ENCODE results near the gene H2AZ2.

The H2AZ2 gene

DNA sequence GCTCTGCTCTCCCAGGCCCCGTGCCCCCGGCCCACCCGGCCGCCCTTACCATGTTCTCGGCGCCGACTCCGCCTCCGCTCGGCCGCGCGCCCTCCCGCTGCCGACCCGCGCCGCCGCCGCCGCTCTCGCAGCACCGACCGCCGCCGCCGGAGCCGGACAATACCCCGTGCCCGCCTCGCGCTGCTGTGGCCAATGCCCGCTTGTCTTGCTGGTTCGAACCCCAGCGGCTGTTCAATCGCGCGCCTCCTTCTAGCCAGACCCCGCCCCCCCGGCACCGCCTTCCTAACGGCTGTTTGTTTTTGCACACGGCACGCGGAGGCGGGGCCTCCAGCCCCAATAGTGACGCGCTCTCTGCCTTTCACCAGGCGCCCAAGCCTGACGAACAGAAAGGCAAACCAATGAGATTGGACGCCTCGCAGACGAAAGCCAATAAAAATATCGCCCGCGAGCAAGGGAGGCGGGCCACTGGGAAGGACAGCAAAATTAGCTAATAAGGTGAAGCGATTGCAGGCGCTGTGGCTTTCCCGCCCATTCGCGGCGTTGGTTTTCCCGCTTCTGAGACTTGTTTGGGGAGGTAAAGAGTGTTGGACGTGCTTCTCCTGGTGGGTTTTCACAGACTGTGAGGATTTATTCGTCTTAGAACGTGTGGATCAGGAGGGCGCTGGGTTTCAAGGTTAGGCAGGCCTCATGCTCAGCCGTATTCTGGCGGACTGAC is at the start of gene H2AZ2:
TSS of gene H2AZ2 (minus strand) at position 168 of the 715 bp plus-strand sequence. CDS start at position 52, 116 bp downstream.
- in situ Hi-C loops (cut with MboI; ENCODE audit: low sequenced_read_pairs) = no loop called here

DNA sequence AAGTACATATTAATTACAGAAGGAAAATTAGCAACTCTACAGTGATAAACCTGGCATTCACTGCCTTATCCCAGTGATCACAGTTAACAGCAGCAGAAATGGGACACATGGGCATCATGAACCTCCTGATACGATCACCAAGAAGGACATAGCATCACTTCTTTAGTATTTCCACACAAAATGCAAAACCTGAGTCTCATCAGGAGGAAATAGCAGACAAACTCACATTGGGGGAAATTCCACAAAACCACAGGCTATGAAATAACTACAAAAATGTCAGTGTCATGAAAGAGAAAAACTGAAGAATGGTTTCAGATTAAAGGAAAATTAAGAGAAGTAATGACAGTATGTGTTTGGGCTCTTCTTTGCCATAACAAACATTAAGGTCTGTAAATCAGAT is 49.4 kb upstream of the H2AZ2 start:
- in situ Hi-C loops (cut with MboI; ENCODE audit: low sequenced_read_pairs) = no loop called here

DNA sequence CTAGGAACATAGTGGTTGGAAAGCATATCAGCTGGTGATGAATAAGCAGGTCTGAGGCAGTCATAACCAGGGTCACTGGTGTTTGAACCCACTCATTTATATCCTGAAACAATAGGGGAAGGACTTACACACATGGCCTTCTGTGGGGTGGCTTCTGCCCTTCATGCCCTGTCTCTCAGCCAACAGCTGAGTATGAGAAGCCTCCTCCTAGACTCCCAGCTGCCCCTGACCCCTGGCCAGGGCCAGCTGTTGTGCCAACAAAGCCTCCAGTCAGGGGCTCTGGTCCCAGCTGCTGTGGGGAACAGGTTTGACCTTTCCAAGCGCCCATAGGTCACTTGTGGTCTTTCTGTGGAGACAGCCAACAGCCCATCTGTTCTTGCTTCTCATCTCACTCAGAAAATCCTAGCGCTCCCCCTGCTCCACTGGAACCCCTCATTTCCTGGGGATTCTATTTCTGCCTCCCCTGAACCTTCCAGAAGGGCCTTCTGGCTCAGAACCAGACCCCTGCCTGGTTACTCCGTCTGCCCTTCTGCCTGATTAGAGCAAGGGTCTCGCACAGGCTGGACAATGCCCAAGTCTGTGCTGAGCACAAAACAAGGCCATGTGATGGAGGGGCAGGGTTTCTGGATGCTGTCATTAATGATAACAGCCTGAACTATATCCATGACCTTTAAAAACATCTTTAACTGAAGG is 47.1 kb upstream of the H2AZ2 start:
- in situ Hi-C loops (cut with MboI; ENCODE audit: low sequenced_read_pairs) = no loop called here

DNA sequence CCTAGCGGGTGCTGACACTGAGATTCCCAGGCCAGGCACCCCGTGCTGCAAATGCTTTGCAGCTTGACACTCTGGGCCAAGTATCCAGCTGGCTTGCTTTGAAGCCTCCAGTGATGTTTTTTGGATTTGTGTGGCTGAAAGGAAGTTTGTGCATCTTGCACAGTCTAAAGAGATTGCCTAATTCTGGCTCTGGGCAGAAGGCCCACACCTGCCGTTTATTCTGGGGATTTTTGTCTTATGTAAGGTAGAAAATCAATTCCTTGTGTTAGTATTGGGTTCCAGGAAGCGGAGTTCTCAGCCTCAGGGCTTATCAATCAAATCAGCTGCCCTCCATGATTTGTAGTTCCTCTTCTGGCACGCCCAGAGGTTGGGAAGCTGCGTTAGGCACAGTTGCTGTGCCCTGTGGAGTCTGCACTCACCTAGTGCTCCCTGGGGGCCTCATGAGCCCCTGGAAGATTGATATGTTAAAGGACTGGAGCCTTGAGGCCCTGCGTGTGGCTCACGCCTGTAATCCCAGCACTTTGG is 45.9 kb upstream of the H2AZ2 start:
- in situ Hi-C loops (cut with MboI; ENCODE audit: low sequenced_read_pairs) = no loop called here

DNA sequence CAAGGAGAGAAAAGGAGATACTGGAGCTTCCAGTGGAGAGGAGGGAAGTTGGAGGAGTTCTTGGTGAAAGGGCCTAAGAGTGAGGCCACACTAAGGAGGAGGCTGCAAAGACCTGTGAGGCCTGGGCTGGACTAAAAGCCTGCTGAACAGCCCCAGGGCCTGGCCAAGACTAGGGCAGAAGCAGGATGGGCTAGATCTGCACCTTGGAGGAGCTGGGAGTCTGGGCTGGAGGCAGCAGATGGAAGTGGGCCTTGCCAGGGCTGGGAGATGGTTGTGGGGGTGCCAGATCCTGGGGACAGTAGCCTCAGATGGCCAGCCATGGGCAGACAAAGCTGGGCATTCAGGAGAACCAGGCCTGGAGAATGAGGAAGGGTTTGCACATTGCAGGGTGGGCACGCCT is 43.9 kb upstream of the H2AZ2 start:
- in situ Hi-C loops (cut with MboI; ENCODE audit: low sequenced_read_pairs) = no loop called here

DNA sequence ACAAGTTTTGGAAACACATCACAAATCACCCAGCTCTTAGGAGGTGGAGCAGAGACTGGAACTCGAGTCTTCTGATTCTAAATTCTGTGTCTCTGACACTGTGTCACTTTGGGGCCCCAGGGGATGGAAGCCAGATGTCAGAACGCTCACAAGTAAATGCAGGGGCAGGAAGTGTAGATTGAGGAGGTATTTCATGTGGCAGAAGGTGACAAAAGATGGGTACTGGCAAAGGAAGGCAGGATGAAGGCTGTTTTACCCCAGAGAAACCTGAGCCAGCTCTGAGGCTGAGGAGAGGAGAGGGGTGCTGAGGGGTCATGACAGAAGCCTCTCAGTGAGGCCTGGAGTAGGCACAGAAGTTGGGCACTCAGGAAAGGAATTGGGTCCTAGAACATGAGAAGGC is 43.5 kb upstream of the H2AZ2 start:
- in situ Hi-C loops (cut with MboI; ENCODE audit: low sequenced_read_pairs) = no loop called here

DNA sequence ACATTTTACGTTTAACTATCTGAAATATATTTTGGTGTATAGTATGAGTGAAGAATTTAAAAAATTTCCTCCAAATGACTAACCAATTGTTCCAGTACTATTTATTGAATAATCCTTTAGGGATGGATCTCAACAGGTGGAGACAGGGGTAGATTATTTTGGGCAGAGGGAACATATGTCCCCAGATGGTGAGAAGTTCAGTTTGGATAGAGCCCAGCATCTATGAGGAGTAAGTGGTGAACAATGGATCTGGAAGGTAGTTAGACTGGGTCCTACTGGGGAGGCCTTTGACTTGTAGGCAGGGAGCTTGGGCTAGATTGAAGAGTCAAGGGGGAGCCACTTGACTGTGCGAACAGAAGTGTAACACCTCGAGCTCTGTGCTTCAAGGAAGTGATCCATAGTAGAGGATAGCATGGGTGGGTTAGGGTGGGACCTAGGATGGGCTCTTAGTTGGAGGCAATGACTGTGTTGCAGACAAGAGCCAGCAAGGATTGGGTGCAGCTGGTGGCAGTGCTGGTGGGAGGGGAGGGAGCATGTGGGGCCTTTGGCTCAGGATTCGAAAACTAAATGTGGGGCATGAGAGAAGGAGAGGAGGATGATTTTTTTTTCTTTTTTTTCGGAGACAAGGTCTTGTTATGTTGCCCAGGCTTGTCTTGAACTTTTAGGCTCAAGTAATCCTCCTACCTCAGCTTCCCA is 41.3 kb upstream of the H2AZ2 start:
- in situ Hi-C loops (cut with MboI; ENCODE audit: low sequenced_read_pairs) = no loop called here

DNA sequence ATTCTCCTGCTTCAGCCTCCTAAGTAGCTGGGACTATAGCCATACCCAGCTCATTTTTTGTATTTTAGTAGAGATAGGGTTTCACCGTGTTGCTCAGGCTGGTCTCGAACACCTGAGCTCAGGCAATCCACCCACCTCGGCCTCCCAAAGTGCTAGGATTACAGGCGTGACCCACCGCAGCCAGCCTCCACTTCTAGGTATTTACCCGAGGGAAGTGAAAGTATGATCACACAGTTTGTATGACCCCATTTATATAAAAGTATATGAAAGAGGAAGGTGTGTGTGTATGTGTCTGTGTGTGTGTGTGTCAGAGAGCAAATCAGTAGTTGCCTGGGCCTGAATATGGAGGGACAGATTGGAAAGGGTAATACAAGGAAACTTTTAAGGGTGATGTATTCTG is 39.4 kb upstream of the H2AZ2 start:
- in situ Hi-C loops (cut with MboI; ENCODE audit: low sequenced_read_pairs) = no loop called here

DNA sequence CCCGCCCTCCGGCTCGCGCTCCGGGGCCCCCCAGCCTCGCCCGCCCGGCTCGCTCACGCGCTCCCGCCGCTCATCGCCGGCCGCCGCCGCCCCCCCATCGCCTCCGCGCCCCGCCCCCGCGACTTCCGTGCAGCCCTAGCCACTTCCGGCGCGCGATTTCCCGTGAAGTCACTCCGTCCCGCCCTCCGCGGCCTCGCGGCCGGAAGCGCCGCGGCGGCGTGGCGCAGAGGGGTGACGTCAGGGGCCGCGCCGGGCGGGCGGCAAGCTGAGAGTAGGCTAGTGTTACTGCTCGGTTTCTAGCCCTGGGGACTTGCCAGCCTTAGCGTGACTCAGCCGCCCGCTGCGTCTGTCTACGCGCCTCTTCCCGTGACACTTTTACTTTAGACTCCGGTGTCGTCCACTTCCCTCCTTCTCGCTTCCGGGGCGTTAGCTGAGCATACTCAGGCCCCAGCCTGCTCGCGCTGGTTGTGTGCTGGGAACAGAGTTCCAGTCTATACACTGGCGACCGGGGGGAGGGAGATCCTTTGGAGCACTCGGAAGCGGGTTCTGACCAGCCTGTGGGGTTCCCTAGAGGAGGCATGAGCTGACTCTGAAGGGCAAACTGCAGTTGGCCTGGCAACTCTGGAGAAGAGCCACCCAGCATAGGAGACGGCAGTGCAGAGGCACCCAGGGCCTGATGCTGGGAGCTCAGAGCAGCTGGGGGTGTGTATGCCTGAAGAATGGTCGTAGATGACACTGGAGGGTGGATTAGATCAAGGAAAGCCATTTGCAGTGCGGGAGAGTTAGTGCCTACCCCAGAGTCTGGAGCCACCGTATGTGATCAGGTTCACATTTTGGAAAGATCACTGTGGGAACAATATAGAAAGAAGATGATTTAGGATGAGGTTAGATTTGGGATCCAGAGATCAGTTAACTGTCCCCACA is 37.8 kb upstream of the H2AZ2 start, which contains the start of gene PURB:
TSS of gene PURB (minus strand) at position 137 of the 924 bp plus-strand sequence. CDS start 182 bp downstream, outside the sequence.
- in situ Hi-C loops (cut with MboI; ENCODE audit: low sequenced_read_pairs) = no loop called here

DNA sequence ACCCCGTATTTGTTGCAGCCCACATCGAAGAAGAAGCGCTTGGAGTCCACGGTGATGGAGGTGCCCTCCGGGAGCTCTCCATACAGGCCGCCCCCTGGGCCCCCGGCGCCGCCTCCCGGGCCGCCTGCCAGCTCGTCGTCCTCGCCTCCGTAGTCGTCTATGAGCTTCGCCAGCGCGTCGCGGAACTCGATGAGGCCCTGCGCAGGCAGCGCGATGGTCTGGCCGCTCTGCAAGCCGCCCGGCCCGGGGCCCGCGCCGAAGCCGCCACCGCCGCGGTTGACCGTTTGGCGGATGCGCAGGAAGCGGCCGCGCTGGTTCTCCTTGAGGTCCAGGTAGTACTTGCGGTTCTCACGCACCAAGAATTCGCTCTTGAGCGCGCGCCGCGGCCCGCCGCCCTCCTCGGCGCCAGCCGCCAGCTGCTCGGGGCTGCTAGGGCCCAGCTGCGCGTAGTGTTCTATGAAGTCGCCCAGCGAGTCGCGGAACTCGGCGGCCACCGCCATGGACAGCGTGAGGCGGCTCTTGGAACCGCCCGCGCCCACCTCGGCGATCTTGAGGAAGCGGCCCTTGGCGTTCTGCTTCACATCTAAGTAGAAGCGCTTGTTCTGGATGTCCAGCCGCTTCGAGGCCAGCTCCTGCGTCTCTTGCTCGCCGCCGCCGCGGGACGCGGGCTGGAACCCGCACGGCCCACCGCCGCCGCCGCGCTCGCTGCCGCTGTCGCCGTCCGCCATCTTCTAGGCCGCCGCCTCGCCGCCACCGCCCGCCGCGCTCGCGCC is 36.9 kb upstream of the H2AZ2 start:
- in situ Hi-C loops (cut with MboI; ENCODE audit: low sequenced_read_pairs) = no loop called here

DNA sequence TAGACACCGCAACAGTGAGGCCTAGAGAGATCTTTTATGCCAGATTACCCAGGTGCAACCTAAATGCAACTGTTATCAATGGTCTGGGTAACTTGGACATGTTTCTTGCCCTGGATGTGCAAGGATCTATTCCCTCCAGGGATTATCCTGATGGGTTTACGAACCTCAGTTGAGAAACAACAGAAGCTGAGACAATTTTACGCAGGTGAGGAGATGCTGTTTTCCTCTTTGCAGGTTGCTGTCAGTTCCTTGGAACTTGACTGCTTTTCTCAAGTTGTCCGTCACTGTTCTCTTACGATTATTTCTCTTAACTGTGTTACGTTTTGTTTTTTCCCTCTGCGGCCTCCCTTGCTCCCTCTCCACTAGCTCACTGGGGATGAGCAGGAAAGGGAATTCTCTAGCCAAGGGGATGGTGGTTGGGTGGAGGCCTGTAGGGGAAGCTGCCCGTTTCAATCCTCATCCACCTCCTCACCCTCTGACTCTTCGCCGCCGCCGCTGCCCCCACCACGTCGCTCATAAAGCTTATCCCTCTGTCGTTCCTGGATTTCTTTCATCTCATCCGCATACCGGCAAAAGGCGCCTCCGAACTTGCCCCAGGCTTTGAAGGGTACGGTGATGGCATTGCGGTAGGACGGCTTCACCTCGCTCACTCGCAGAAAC is 36.2 kb upstream of the H2AZ2 start:
- in situ Hi-C loops (cut with MboI; ENCODE audit: low sequenced_read_pairs) = no loop called here

DNA sequence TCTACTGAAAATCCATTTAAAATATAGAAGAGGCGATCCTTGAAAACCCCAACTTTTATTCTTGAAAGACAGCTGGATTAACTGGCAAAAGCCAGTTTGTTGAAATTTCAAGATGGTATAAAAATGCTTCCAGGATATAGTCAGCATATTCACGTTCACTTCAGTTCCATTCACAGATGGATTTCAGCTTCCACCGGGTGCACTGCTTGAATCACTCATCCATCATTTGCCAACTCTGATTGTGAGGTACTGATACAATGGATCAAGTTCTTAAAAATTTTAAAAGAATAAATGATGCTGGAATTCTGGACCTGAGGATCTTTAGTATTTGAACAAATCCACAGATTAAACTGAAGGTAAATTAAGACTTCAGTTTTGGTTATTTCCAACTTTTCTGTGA is 35.0 kb upstream of the H2AZ2 start:
- in situ Hi-C loops (cut with MboI; ENCODE audit: low sequenced_read_pairs) = no loop called here

DNA sequence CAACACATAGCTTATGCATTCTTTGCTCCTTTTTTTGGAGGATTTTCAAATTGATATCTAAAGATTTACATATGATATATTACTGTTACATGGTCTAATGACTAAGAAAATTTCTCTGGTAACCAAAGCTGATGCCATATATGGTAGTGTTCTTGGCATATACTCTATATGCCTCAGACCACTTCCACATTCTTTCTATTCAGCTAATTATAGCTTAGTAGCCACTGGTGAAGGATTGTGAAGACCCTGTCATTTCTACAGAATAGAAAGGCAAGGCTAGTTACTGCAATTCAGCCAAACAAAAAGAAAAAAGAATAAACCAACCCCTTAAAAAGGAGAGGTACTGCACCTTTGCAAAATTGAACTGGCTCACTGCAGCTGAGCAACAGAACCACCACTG is 33.7 kb upstream of the H2AZ2 start:
- in situ Hi-C loops (cut with MboI; ENCODE audit: low sequenced_read_pairs) = no loop called here

DNA sequence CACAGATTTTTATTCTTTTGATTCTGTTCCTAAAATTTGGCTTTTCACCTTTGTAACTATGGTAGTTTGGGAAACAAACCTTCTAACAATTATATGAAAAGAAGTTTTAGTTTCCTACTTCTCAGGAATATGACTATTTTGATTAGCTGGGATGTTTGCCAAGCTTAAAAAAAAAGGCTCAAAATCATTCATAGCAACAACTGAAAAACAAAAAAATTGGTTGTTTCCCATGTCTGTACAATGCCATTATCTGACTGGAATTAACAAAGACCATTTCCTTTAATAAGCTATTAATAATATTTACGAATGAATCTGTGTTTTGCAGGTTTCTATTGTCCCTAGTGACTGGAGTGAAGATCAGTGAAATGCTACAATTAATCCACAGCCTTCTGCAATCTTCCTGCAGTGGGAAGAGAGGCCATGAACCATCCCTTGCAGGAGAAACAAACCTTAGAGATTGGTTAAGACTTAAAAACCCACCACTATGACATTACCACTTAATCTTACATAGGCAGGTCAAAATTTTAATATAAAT is 33.2 kb upstream of the H2AZ2 start:
- in situ Hi-C loops (cut with MboI; ENCODE audit: low sequenced_read_pairs) = no loop called here

DNA sequence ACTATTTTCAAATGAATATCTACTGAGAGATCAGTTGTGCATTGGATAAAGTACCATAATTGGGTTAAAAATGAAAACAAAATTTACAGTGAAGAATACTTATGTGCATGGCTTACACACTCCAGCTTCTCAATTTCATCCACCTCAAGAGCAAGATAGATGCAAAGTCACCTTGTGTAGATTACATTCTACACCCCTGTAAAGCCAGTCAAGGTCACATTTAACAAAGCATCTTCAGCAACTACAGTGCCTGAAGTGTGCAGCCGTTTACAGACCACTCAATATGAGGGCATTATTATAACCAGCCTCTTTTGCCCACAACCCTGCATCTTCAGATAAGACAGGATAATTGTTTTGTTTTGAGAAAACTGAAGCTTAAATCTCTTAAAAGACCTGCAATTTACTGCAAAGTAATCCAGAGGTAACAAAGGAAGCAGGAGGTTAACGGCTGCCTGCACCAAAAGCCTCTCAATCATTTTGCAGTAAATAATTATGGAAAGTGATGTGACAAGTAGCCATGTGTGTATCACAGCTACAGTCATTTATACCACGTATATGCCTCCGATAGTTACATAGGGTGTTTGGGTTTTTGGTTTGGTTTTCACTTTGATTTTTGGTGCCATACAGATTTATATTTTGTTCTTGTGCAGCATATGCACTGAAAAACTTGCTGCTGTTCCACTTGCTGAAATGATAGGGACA is 32.6 kb upstream of the H2AZ2 start:
- in situ Hi-C loops (cut with MboI; ENCODE audit: low sequenced_read_pairs) = no loop called here

DNA sequence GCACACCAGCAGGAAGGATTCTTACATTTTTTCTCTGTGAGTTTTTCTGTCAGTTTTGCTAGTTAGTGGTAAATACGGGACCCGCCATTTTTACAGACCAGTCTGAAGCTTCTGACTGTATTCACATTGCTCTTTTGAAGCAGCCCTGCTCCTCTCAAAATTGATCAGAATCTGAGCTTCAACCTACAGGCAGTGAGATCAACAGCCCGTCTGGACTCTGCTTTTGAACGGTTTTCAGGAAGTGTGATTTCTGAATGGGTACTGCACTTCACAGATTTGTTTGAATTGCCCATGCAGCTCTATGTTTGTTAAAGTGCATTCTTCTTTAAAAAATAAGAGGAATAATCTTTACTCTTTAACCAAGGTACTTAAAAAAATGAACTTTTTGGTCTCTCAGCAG is 28.5 kb upstream of the H2AZ2 start:
- in situ Hi-C loops (cut with MboI; ENCODE audit: low sequenced_read_pairs) = no loop called here

DNA sequence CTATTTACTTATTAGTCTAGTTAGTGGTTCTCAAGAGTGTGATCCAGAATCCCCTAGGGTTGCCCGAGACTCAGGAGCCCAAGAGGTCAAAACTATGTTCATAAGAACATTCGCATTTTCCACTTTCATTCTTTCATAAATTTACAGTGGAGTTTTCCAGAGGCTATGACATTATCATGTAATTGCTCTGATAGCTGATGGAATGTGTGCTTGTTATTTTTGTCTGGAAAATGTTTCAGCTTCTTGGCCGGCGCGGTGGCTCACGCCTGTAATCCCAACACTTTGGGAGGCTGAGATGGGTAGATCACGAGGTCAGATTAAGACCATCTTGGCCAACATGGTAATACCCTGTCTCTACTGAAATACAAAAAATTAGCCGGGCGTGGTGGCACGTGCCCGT is 27.4 kb upstream of the H2AZ2 start:
- in situ Hi-C loops (cut with MboI; ENCODE audit: low sequenced_read_pairs) = no loop called here

DNA sequence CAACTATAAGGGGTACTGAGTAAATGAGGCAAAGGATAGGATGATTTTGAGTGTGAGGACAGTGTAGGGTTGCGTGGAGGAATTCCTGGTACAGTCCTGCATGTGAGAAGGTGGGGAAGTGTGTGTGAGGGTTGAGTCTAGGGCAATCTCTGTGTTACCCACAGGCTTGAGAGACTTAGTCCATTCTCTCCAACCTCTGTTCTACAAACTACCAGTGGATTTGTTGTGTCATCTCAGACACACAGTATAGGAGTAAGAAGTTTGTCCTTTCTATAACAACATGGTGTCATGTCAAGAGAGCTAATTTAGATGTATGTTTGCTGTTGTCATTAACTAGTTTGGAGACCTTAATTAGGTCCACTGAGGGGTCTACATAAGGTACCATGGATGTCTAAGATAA is 24.9 kb upstream of the H2AZ2 start:
- in situ Hi-C loops (cut with MboI; ENCODE audit: low sequenced_read_pairs) = loop anchor here (25.0 kb wide), 1 partner anchor 265 kb away; no protein-coding TSS in a partner anchor

Data from HL-60/S4 (cell line).